ENCODE data around the gene TSGA10IP. TPM values are rescaled to one million over a fixed set of nuclear protein-coding genes. Genes with fewer than 3 reads are reported as not detected.

The TSGA10IP gene
- total RNA-seq, 1 experiment from 2014 or later, result not detected

GRCh38 chr11:65920372-65920802 lies 24.9 kb upstream of the TSGA10IP start:
- ChIA-PET POLR2A (no interaction called here), CTCF (interaction anchor here (1.2 kb wide), 1 partner anchor 32 kb away, joined by 4 read pairs; the partner anchor contains the start of gene FIBP), RAD21 (ENCODE audit: low non-redundant PET in 1 of 2, low total read pairs in 2 of 2, uncharacterized antibody in 2 of 2, unreplicated experiment in 2 of 2) (no interaction called here)
- Histone ChIP-seq H3K4me1 (ENCODE audit: control insufficient read depth in 1 of 2, insufficient read depth in 2 of 2, low read length in 2 of 2) (peaks cover 29 to 41% of the 10 kb centered on the region in 2 experiments), H4K20me1 (ENCODE audit: insufficient read depth) (no peaks in the 10 kb centered on the region), H3K79me2 (ENCODE audit: insufficient read depth, low read length) (peaks cover 44% of the 10 kb centered on the region), H3K36me3 (ENCODE audit: control insufficient read depth in 1 of 2, insufficient read depth in 2 of 2, low read length in 2 of 2) (peaks cover 5 to 27% of the 10 kb centered on the region in 2 experiments; a peak in 3 of 4 replicates), H3K4me3 (replicated peaks in 1 of 2; ENCODE audit: low read depth in 1 of 2, low read length in 2 of 2) (peak overlapping the region; percentile 74 to 94), H3K9me2 (ENCODE audit: insufficient read depth) (no peaks in the 10 kb centered on the region), H3K4me2 (ENCODE audit: low read length) (peak overlapping the region; percentile 96), H3K27ac (ENCODE audit: low read depth, low read length) (peak overlapping the region; percentile 71), H3K9me3 (ENCODE audit: control insufficient read depth in 1 of 2, insufficient read depth in 1 of 2, low read depth in 1 of 2, low read length in 2 of 2) (no peaks in the 10 kb centered on the region), H3K9ac (ENCODE audit: low read length) (peak overlapping the region; percentile 80), H2AFZ (ENCODE audit: low read depth, low read length, poor library complexity, severe bottlenecking) (no peak overlapping the region), H3K27me3 (ENCODE audit: insufficient read depth, low read length) (no peaks in the 10 kb centered on the region)
- TF ChIP-seq TCF7L2 (IDR thresholded peaks at IDR 0.05; ENCODE audit: borderline replicate concordance, extremely low read depth, insufficient read depth, insufficient read length) (no peak), YY1 (IDR thresholded peaks at IDR 0.05; ENCODE audit: extremely low read depth, insufficient replicate concordance, low read depth, low read length) (no peak)
- intact Hi-C loops (cut with micrococcal nuclease), result no loop called here
- no TSS peak for BruUV-seq (replicated peaks)
- no peak for ATAC-seq
- DNase-seq (ENCODE audit: low read depth, low spot score), result no peak

GRCh38 chr11:65921033-65921555 lies 24.2 kb upstream of the TSGA10IP start:
- Histone ChIP-seq H3K9ac (ENCODE audit: low read length) (peak overlapping the region; percentile 80), H3K27ac (ENCODE audit: low read depth, low read length) (no peak overlapping the region; the same call in 1 of the 2 replicates), H3K9me2 (ENCODE audit: insufficient read depth) (no peaks in the 10 kb centered on the region), H3K4me1 (ENCODE audit: control insufficient read depth in 1 of 2, insufficient read depth in 2 of 2, low read length in 2 of 2) (peaks cover 24 to 34% of the 10 kb centered on the region in 2 experiments), H3K79me2 (ENCODE audit: insufficient read depth, low read length) (peaks cover 44% of the 10 kb centered on the region), H3K9me3 (ENCODE audit: control insufficient read depth in 1 of 2, insufficient read depth in 1 of 2, low read depth in 1 of 2, low read length in 2 of 2) (no peaks in the 10 kb centered on the region), H3K4me3 (replicated peaks in 1 of 2; ENCODE audit: low read depth in 1 of 2, low read length in 2 of 2) (peak overlapping the region in 1 of 2 experiments; percentile 94; a peak in 1 of 4 replicates), H3K4me2 (ENCODE audit: low read length) (peak overlapping the region; percentile 96), H3K27me3 (ENCODE audit: insufficient read depth, low read length) (no peaks in the 10 kb centered on the region), H3K36me3 (ENCODE audit: control insufficient read depth in 1 of 2, insufficient read depth in 2 of 2, low read length in 2 of 2) (peaks cover 5 to 27% of the 10 kb centered on the region in 2 experiments; a peak in 3 of 4 replicates), H4K20me1 (ENCODE audit: insufficient read depth) (no peaks in the 10 kb centered on the region), H2AFZ (ENCODE audit: low read depth, low read length, poor library complexity, severe bottlenecking) (no peak overlapping the region)
- DNase-seq (ENCODE audit: low read depth, low spot score) (no peak), ATAC-seq (no peak)
- ChIA-PET RAD21 (ENCODE audit: low non-redundant PET in 1 of 2, low total read pairs in 2 of 2, uncharacterized antibody in 2 of 2, unreplicated experiment in 2 of 2) (no interaction called here), POLR2A (no interaction called here), CTCF (interaction anchor here (1.2 kb wide), 1 partner anchor 32 kb away, joined by 4 read pairs; the partner anchor contains the start of gene FIBP)
- no TSS peak for BruUV-seq (replicated peaks)
- intact Hi-C loops (cut with micrococcal nuclease), result no loop called here
- TF ChIP-seq JUND (IDR thresholded peaks at IDR 0.05) (no peak), SP1 (IDR thresholded peaks at IDR 0.05; ENCODE audit: low read depth) (no peak), ELF1 (IDR thresholded peaks at IDR 0.05; ENCODE audit: borderline replicate concordance, low read depth) (no peak), EZH2 (IDR thresholded peaks at IDR 0.05) (no peak), ZFX (IDR thresholded peaks at IDR 0.05) (no peak), ZBTB33 (IDR thresholded peaks at IDR 0.05; ENCODE audit: extremely low read depth, insufficient replicate concordance, low read length) (no peak), REST (IDR thresholded peaks at IDR 0.05; ENCODE audit: low read depth) (no peak), MAX (IDR thresholded peaks at IDR 0.05) (no peak), EGR1 (IDR thresholded peaks at IDR 0.05; ENCODE audit: low read depth) (no peak), ATF3 (IDR thresholded peaks at IDR 0.05) (no peak), CEBPB (IDR thresholded peaks at IDR 0.05; ENCODE audit: low read depth) (no peak), SIN3A (IDR thresholded peaks at IDR 0.05; ENCODE audit: low read depth) (no peak), EZH2phosphoT487 (IDR thresholded peaks at IDR 0.05; ENCODE audit: borderline replicate concordance) (no peak)
